HAP-1 (cell line): ENCODE results near the gene YES1.
"Not testable (repeated sequence)": the region's sequence is repeated elsewhere in the genome, so short reads cannot be mapped to it uniquely, and the experiment has no call there.

ENCODE experiments used
- DNase-seq, 2 experiments: peaks; one replicate each; pipeline ENCODE4 v3.0.0-alpha.2; 2016 to 2020; ENCODE audit warnings: low spot score in 2 of 2
- H3K27me3 ChIP-seq: fragments of 250-450 bp; sonication (Bioruptor Pico); 2 replicates; pipeline ENCODE4 v1.5.1; 2020; ENCODE audit warnings: low read depth, mild to moderate bottlenecking, moderate library complexity
- H3K36me3 ChIP-seq: fragments of 250-450 bp; sonication (Bioruptor Pico); replicated peaks from 2 replicates; pipeline ENCODE4 v1.5.1; 2020; ENCODE audit warnings: mild to moderate bottlenecking
- H3K4me1 ChIP-seq: fragments of 250-450 bp; sonication (Bioruptor Pico); 2 replicates; pipeline ENCODE4 v1.5.1; 2020; ENCODE audit warnings: mild to moderate bottlenecking
- H3K4me3 ChIP-seq: fragments of 250-450 bp; sonication (Bioruptor Pico); 2 replicates; pipeline ENCODE4 v1.5.1; 2020; ENCODE audit warnings: mild to moderate bottlenecking, moderate library complexity
- H3K9me3 ChIP-seq: fragments of 250-450 bp; sonication (Bioruptor Pico); 2 replicates; pipeline ENCODE4 v1.5.1; 2020; ENCODE audit warnings: mild to moderate bottlenecking, moderate library complexity
- in situ Hi-C: fragments of 300-500 bp; cut with MboI; formaldehyde crosslinking; loops from 3 replicates; pipeline ENCODE4 v1.14.3; 2020; ENCODE audit warnings: low sequenced_read_pairs, inconsistent platforms, mixed read lengths

YES1 gene

DNA sequence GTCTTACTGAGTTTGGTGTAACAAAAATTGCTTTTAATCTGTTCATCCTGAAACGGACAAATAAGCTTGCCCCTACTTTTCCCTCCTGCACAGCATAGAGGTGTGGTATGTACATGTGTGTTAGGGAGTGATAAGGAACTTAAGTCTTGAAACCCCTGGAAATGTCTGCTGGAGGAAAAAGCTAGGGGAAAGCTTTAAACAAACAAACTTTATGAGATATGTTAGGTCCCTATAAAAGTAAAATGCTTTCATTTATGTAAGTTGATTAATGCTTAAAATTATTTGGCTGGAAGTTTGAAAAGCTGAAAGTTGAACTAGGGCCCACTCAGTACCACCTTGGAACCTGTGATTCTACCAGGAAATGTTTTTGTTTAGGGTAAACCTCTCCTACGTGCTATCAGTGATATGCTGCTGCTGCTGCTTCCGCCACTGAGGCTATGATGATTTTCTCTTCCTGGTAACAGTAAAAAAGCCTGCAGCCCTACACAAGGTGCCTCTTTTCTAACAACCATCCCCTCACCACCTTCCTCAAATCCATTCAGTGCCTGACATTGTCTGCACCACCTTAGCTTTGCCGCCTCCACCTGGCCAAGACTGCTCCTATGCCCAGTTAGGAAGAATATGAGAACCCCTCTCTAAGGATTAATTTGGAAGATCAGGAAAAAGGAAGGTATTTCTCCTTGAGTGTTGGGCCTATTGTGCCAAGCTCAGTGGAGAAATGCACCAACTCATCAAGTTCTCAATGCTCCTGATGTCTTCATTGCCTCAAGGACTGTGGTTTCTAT lies 2.5 kb upstream of the YES1 start:
- no peak for DNase-seq
- Histone ChIP-seq H3K27me3 (no peaks in the 10 kb centered on the region), H3K9me3 (no peaks in the 10 kb centered on the region), H3K36me3 (no peaks in the 10 kb centered on the region), H3K4me3 (no peak overlapping the region), H3K4me1 (peaks cover 10% of the 10 kb centered on the region)
- in situ Hi-C loops: no loop called here

DNA sequence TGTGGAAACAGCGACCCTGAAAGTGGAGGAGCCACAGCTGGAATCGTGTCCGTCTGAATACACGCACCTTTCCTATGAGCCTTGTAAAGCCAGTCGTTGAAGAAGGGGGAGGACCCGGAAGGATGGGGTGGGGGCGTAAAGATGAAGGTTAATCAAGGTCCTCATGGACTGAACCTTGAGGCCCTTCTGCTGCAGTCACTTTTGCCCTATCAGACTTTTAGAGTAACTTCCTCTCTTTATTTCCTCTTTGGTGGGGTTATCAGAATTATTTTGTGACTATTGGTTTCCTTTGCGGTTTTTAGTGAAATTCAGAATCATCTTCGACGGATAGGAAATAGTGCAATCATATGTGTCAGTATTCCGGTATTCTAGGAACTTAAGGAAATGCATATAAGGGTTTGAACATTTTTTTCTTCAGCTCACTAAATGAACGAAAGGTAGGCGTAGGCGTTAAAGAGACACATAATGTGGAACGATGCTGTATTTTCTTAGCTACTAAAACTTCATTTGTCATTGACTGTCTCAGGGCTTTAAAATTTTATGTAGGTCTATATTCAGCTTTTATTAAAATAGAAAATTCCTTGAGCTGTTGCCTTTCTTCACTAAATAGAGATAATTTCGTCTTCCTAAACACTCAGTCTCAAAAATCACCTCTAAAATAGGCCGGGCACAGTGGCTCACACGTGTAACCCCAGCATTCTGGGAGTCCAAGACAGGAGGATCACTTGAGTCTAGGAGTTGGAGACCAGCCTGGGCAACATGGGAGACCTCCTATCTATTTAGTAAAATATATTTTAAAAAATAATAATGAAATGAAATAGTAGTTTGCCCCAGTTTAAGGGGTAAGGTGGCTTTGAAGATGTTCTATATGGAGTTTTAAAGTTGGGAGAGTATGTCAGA lies 1.4 kb upstream of the YES1 start:
- DNase-seq: no peak
- Histone ChIP-seq H3K4me3 (peak overlapping the region; percentile 87), H3K9me3 (no peaks in the 10 kb centered on the region), H3K36me3 (no peaks in the 10 kb centered on the region), H3K27me3 (no peaks in the 10 kb centered on the region), H3K4me1 (peaks cover 10% of the 10 kb centered on the region)
- in situ Hi-C loops: no loop called here

DNA sequence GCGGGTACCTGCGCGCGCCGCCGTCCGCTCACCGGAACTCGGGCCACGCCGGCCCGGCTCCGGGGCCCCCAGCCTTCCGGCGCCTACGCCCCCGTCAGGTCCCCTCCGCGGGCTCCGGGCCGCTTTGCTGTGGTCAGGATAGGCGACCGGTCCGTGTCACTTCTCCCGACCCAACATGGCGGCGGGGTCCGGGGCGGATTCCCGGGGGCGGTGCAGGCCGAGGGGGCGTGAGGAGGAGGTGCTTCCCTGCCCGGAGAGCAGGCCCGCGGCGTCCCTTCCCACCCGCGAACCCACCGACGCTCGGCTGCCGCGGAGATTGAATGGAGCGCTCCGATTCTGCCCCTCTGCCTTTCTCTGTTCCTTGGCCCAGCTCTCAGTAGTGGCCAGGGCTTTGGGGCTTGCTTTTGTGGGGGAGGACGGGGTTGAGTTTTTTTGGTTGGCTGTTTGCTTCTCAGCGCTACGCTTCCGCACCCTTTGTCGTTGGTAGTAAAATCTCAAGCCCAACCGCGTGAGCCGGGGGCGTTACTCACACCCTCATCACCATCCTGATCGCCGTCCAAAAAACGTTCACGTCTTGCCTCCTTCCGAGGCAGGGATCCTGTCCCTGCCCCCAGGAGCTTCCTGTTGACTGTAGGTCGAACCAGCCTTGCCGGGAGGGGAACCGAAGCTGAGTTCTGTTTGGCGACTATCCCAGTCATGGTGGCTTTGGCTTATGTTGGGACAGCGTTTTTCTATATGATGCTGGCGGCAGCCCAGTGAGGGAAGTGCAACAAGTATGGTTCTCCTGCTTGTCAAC lies 532 bp upstream of the YES1 start:
- Histone ChIP-seq H3K9me3 (no peaks in the 10 kb centered on the region), H3K4me1 (peaks cover 12% of the 10 kb centered on the region), H3K27me3 (no peaks in the 10 kb centered on the region), H3K4me3 (peak overlapping the region; percentile 87), H3K36me3 (no peaks in the 10 kb centered on the region)
- peak; percentile 72 to 88 for DNase-seq
- in situ Hi-C loops: no loop called here

DNA sequence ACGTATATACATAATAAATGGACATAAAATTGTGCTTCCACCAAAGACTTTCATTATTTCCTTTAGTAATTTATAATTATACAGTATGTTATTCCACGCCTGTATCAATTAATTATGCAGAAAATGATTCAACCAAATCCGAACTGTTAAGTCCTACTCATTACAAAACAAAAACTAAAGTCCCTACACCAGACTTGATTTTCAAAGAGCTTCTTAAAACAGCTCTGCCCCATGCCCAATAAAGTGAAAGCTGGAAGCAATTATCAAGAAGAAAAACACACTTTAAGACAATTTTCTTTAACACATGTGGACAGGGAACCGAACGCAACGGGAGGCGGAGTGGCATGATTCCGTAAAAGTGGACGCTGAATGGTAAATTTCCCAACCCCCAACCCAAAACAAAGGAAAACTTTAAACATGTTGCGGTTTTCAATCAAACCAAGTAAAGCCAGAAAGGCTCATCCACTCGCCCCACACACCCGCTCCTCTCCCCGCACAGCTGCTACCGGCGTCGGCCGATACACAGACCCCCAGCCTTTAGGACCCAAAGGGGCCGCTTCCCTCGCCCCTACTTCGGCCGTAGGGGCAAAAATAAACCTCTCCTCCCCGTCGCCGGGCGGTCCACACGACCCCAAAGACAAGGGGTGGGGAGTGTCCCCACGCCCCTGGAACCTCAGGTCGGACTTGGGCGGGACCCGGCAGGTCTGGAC lies 705 bp downstream of the YES1 start:
- Histone ChIP-seq H3K9me3 (no peaks in the 10 kb centered on the region), H3K4me1 (peaks cover 14% of the 10 kb centered on the region), H3K4me3 (peak overlapping the region; percentile 87), H3K36me3 (no peaks in the 10 kb centered on the region), H3K27me3 (no peaks in the 10 kb centered on the region)
- DNase-seq: peak; percentile 45 to 52
- in situ Hi-C loops: no loop called here

DNA sequence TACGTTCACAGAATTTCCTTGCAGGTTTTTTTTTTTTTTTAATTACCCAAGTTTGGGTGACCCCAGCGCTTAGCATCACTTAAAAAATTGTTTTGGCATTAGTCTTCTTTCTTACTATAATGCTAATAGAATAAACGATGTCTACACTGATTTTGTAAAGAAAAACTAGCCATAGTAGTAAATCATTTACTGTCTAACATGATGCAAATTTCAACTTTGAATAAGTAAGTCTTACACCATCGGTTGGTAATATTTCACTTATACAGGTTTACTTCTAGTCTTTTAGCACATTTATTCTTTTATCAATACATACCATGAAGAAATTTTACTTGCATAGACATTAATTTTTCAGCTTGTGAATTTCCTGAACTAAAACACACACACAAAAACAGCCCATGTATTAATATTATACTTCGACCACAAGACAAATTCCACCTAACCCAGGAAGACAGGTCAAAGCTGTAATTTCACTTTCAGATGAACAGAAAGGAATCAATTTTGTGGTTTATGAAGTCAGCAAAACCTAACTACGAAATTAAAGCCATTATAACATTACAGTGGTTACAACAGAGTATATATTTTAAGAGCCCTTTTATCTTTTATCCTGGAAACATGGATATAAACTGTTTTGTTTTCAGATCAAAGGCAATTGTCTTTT lies 1.9 kb downstream of the YES1 start:
- peak in 1 of 2 experiments; percentile 29 for DNase-seq
- peak overlapping the region; percentile 87 for H3K4me3 ChIP-seq

DNA sequence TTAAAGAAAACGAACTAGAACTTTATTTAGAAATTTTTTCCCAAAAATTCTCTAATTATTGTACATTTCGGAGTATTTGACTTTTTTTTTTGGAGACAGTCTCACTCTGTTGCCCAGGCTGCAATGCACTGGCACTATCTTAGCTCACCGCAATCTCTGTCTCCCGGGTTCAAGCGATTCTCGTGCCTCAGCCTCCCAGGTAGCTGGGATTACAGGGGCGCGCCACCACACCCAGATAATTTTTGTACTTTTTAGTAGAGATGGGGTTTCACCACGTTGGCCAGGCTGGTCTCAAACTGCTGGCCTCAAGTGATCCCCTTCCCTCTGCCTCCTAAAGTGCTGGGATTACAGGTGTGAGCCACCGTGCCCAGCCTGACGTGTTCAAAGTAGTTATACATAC lies 2.8 kb downstream of the YES1 start:
- in situ Hi-C loops, H3K36me3 ChIP-seq, H3K4me3 ChIP-seq, H3K9me3 ChIP-seq, DNase-seq, H3K27me3 ChIP-seq: not testable (repeated sequence)
- H3K4me1 ChIP-seq: peaks cover 15% of the 10 kb centered on the region

More for the DNA sequence above, 1.9 kb downstream of the YES1 start:
- no peaks in the 10 kb centered on the region for H3K9me3 ChIP-seq
- in situ Hi-C loops: no loop called here
- H3K27me3 ChIP-seq: no peaks in the 10 kb centered on the region
- H3K36me3 ChIP-seq: no peaks in the 10 kb centered on the region
- H3K4me1 ChIP-seq: peaks cover 15% of the 10 kb centered on the region

DNA sequence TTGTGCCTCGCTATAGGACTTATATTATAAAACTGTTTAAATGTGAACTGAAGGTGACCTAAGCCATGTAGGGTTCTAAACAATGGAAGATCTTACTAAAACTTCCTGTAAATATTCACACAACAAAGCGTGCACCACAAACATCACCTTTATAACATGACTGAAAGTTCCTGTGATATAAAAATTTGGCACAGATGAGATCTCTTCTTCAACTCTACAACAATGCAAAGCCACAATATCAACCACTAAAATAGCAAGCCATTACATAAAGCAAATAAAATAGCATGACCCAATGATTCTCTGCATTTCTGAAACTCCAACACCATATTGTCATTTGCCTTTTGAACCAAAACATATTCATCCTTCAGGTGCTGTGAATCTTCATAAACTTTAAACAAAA lies 3.5 kb downstream of the YES1 start:
- in situ Hi-C loops: no loop called here
- H3K27me3 ChIP-seq: no peaks in the 10 kb centered on the region

DNA sequence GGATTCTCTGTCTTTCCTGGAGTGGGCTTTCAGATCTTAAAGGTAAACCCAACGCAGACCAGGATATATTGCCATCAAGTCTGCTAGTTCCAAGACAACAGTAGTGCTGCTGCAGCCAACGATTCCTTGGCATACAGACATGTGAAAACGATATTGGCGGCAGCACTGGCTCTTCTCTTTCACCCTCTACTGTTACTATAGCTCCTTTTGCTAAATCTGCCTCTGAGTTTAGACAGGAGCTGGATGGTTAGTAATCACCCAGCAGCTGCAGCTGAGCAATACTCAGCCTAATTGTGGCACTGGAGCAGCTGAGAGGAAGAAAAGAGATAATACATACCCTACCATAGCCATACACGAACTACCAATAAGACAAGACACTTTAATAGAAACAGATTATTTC lies 4.0 kb downstream of the YES1 start:
- Histone ChIP-seq H3K27me3 (no peaks in the 10 kb centered on the region), H3K9me3 (no peaks in the 10 kb centered on the region), H3K36me3 (no peaks in the 10 kb centered on the region), H3K4me3 (no peak overlapping the region), H3K4me1 (peaks cover 15% of the 10 kb centered on the region)
- in situ Hi-C loops: no loop called here
- DNase-seq: no peak

More for the DNA sequence above, 3.5 kb downstream of the YES1 start:
- Histone ChIP-seq H3K4me1 (peaks cover 15% of the 10 kb centered on the region), H3K9me3 (no peaks in the 10 kb centered on the region), H3K4me3 (no peak overlapping the region), H3K36me3 (no peaks in the 10 kb centered on the region)
- no peak for DNase-seq

DNA sequence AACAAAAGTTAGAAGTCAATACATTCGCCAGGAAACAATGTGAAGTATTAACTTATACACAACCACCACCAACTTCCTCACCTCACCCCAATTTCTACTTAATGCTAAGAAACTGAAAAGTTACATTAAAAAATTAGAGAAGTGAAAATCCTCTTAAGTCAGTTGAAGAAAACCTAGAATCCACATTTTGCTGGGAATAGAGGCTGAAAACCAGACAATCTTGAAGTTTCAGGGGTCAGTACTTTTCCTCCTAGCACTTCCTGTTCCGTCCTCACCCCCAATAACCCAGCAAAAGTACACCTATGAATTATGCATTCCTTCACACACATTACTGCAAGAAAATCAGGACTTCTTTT lies 6.3 kb downstream of the YES1 start:
- in situ Hi-C loops: no loop called here
- H3K36me3 ChIP-seq: no peaks in the 10 kb centered on the region
- H3K4me1 ChIP-seq: peaks cover 15% of the 10 kb centered on the region
- no peaks in the 10 kb centered on the region for H3K9me3 ChIP-seq
- no peaks in the 10 kb centered on the region for H3K27me3 ChIP-seq
- H3K4me3 ChIP-seq: no peak overlapping the region
- no peak for DNase-seq

DNA sequence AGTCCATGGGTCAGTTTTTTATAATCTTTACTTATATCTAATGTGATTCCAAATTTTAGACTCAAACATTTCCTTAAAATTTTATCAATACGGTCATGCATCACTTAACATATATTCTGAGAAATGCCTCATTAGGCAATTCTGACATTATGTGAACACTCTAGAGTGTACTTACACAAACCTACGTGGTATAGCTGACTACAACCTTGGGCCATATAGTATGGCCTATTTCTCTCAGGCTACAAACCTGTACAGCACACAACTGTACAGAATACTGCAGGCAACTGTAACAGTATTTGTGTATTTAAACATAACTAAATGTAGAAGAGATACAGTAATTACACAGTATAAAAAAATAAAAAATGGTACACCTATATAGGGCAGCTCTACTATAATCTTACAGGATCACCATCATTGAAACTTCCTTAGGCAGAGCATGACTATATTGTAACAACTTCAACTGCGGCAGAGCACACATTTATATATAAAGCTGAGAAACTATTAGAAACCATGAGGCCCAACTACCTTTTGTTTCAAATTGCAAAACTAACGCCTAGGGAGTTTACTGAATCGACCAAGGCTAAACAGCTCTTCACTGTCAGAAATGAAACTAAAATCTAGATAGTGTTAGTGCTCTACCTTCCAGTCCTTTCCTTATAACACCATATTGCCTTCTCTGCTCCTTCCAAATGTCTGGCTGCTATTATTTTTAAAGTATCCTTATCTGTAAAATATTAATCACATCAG lies 6.9 kb downstream of the YES1 start:
- Histone ChIP-seq H3K9me3 (no peaks in the 10 kb centered on the region), H3K4me3 (no peak overlapping the region), H3K27me3 (no peaks in the 10 kb centered on the region), H3K4me1 (peaks cover 13% of the 10 kb centered on the region), H3K36me3 (no peaks in the 10 kb centered on the region)
- DNase-seq: no peak
- in situ Hi-C loops: no loop called here

DNA sequence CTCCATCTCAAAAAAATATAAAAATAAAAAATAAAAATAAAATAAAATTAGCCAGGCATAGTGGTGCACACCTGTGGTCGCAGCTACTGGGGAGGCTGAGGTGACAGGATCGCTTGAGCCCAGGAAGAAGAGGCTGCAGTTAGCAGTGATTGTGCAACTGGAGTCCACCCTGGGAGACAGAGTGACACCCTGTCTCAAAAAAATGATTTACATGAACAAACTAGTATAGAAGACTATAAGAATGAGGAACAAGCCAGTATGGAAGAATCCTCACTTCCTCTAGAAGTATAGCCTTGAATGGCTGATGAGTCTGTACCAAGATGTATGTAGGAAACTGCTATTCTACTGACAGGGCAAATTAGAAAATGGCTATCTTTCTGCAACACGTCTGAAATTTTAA lies 10.9 kb downstream of the YES1 start:
- in situ Hi-C loops: no loop called here
- H3K36me3 ChIP-seq: no peaks in the 10 kb centered on the region
- H3K27me3 ChIP-seq: no peaks in the 10 kb centered on the region
- H3K4me3 ChIP-seq: no peak overlapping the region
- DNase-seq: no peak
- no peaks in the 10 kb centered on the region for H3K9me3 ChIP-seq
- H3K4me1 ChIP-seq: peaks cover 8% of the 10 kb centered on the region

DNA sequence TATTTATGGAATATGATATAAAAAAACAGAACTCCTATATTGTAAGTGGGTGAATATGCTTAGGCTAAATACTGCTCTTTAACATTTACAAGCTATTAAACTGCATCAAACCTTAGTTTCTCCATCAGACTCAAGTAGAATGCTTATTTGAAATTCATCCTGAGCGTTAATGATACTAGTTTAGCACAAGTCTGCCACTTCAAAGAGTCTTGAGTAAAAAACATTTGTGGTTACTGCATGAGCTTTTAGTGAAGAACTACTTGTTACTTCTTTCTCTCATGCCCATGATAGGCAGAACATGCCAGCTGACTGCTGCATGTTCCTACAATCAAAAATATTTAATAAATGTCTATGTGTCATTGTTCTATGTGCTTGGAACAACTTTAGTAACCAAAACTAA lies 12.1 kb downstream of the YES1 start:
- H3K4me1 ChIP-seq: peaks cover 13% of the 10 kb centered on the region
- H3K36me3 ChIP-seq: no peaks in the 10 kb centered on the region
- in situ Hi-C loops: no loop called here
- H3K4me3 ChIP-seq: no peak overlapping the region
- H3K27me3 ChIP-seq: no peaks in the 10 kb centered on the region
- H3K9me3 ChIP-seq: no peaks in the 10 kb centered on the region
- no peak for DNase-seq
